ENCODE measurements around the gene UBR3.

GRCh38 chr2:169834401-169834800, 7.1 kb downstream of the UBR3 start:
- TF ChIP-seq CEBPB (IDR thresholded peaks at IDR 0.05) (no peak), EP300 (IDR thresholded peaks at IDR 0.05; ENCODE audit: borderline replicate concordance) (no peak), REST (IDR thresholded peaks at IDR 0.05; ENCODE audit: low read depth) (no peak), MAX (IDR thresholded peaks at IDR 0.05) (no peak), ZBTB7A (IDR thresholded peaks at IDR 0.05; ENCODE audit: low read depth) (no peak), RAD21 (IDR thresholded peaks at IDR 0.05; ENCODE audit: low read depth) (no peak), TEAD4 (IDR thresholded peaks at IDR 0.05) (no peak)
